Testis (tissue), 2 donors: ENCODE results near the gene LSG1.

Source experiments
- CTCF ChIP-seq, 3 experiments: fragments of 450-650 bp in 2 of 3; fragments of 200-600 bp in 1 of 3; sonication (generic) in 1 of 3; IDR thresholded peaks; one replicate each; pipeline ENCODE4 v1.5.1; 2016 to 2019; ENCODE audit warnings: antibody characterized with exemption in 3 of 3, mild to moderate bottlenecking in 2 of 3, moderate library complexity in 1 of 3
- POLR2A ChIP-seq: fragments of 450-650 bp; IDR thresholded peaks from one replicate; pipeline ENCODE4 v1.6.1; 2017; ENCODE audit warnings: antibody characterized with exemption, mild to moderate bottlenecking, moderate library complexity

GRCh38 chr3:194667363-194667762 is 4.6 kb downstream of the LSG1 start:
- TF ChIP-seq CTCF (IDR thresholded peaks at IDR 0.05), result no peak
- TF ChIP-seq POLR2A, result no peak
